ENCODE data around the gene KRTAP17-1. TPM values are rescaled to one million over a fixed set of nuclear protein-coding genes. Genes with fewer than 3 reads are reported as not detected.
"Not testable (repeated sequence)": the region's sequence is repeated elsewhere in the genome, so short reads cannot be mapped to it uniquely, and the experiment has no call there.

The KRTAP17-1 gene
- polyA plus RNA-seq, 1 donor from 2014 or later = not detected

DNA sequence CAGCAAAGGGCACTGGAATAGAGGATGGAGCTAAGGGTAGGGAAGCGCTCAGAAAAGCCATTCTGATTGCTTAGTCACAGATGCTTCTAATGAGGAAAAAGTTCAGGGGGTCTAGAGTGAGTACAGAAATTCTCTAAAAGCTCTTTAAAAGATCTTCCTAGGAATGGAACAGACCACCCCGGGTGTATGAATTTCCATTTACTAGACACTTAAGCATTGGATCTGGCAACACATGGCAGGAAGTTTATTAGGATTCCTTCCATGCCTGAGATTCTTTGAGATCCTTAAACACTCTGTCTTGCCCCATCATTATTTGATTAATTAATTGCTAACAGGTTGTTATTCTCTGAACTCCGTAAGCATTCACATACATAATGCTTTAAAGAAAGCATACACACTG lies 31.5 kb downstream of the KRTAP17-1 start:
- Histone ChIP-seq H3K79me2 (replicated peaks; ENCODE audit: insufficient read depth, low read length) (no peaks in the 10 kb centered on the region), H3F3A (ENCODE audit: insufficient read depth, low read length, poor library complexity, severe bottlenecking) (no peaks in the 10 kb centered on the region), H3K9me2 (ENCODE audit: insufficient read depth, low read length) (no peaks in the 10 kb centered on the region), H3K9me3 (ENCODE audit: low read length) (no peaks in the 10 kb centered on the region), H3K4me3 (ENCODE audit: low read length) (no peak overlapping the region), H2AFZ (ENCODE audit: low read depth, low read length) (no peak overlapping the region), H3K36me3 (ENCODE audit: insufficient read depth, low read length) (no peaks in the 10 kb centered on the region), H3K4me2 (ENCODE audit: low read length) (no peak overlapping the region), H4K20me1 (ENCODE audit: insufficient read depth) (no peaks in the 10 kb centered on the region), H3K27me3 (ENCODE audit: insufficient read depth, low read depth, low read length) (no peaks in the 10 kb centered on the region), H3K27ac (ENCODE audit: low read length) (no peak overlapping the region), H3K9ac (ENCODE audit: low read length) (no peak overlapping the region)
- TF ChIP-seq MXI1 (conservative IDR thresholded peaks at IDR 0.05; ENCODE audit: poor library complexity, severe bottlenecking) (no peak), POLR2AphosphoS5 (IDR thresholded peaks at IDR 0.05) (no peak), EP300 (conservative IDR thresholded peaks at IDR 0.05; ENCODE audit: poor library complexity, severe bottlenecking) (no peak), EZH2 (IDR thresholded peaks at IDR 0.05; ENCODE audit: borderline replicate concordance, insufficient read depth, low read length, poor library complexity, severe bottlenecking) (no peak), CTCF (IDR thresholded peaks at IDR 0.05; ENCODE audit: poor library complexity, severe bottlenecking) (no peak), TAF1 (IDR thresholded peaks at IDR 0.05; ENCODE audit: low read depth) (no peak), RAD21 (conservative IDR thresholded peaks at IDR 0.05) (no peak), REST (IDR thresholded peaks at IDR 0.05; ENCODE audit: borderline replicate concordance) (no peak), SMC3 (conservative IDR thresholded peaks at IDR 0.05; ENCODE audit: poor library complexity) (no peak)

DNA sequence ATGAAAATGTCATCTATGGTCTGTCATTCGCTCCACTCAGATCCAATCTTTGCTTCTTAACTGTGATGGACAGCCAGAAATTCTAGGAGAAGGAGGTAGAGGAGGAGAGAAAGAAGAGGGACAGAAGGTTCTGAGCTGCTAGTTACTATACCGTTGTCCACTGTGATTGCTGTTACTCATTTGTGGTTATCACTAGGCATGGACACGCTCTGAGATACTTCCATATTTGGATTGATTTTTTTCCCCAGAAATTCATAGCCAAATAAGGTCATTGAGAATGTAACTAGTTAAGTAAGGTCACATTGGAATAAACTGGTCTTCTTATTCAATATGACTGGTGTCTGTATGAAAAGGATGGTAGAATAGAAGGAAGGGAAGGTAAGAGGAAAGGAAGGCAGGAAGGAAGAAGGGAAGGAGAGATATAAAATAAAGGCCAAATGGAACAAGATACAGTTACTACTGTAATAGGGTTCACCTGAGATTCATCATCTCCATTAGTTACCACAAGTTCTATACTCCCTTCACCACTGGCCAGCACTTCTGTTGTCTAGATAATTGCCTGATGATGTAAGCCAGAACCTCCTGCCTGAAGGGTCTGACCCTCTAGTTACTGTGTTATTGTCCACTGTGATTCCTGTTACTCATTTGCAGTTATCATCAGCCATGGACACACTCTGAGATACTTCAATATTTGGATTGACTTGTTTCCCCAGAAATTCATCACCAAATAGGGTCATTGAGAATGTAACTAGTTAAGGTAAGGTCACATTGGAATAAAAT lies 37.1 kb downstream of the KRTAP17-1 start:
- no peaks in the 10 kb centered on the region for H3F3A ChIP-seq (ENCODE audit: insufficient read depth, low read length, poor library complexity, severe bottlenecking)

GRCh38 chr17:41275648-41276190 lies 39.8 kb downstream of the KRTAP17-1 start, which contains the start of gene KRTAP9-7:
Gene KRTAP9-7 (plus strand): TSS chr17:41275698. CDS start chr17:41275698, 0 bp downstream.
- H3K27ac ChIP-seq (ENCODE audit: low read length); H3K4me2 ChIP-seq (ENCODE audit: low read length); H3K9me3 ChIP-seq (ENCODE audit: low read length); H3K36me3 ChIP-seq (ENCODE audit: insufficient read depth, low read length); H3K79me2 ChIP-seq (replicated peaks; ENCODE audit: insufficient read depth, low read length); H3K9me2 ChIP-seq (ENCODE audit: insufficient read depth, low read length); H3K27me3 ChIP-seq (ENCODE audit: insufficient read depth, low read depth, low read length); H3F3A ChIP-seq (ENCODE audit: insufficient read depth, low read length, poor library complexity, severe bottlenecking); H3K4me3 ChIP-seq (ENCODE audit: low read length); H2AFZ ChIP-seq (ENCODE audit: low read depth, low read length); H3K9ac ChIP-seq (ENCODE audit: low read length); H4K20me1 ChIP-seq (ENCODE audit: insufficient read depth): not testable (repeated sequence)

More for the DNA sequence above, 37.1 kb downstream of the KRTAP17-1 start:
- H3K9me3 ChIP-seq (ENCODE audit: low read length) = no peaks in the 10 kb centered on the region
- H3K27ac ChIP-seq (ENCODE audit: low read length) = no peak overlapping the region
- no peak for TF ChIP-seq EP300 (conservative IDR thresholded peaks at IDR 0.05; ENCODE audit: poor library complexity, severe bottlenecking)
- no peak overlapping the region for H3K4me2 ChIP-seq (ENCODE audit: low read length)
- H4K20me1 ChIP-seq (ENCODE audit: insufficient read depth) = no peaks in the 10 kb centered on the region
- no peaks in the 10 kb centered on the region for H3K36me3 ChIP-seq (ENCODE audit: insufficient read depth, low read length)
- H3K9ac ChIP-seq (ENCODE audit: low read length) = no peak overlapping the region
- no peaks in the 10 kb centered on the region for H3K79me2 ChIP-seq (replicated peaks; ENCODE audit: insufficient read depth, low read length)
- H2AFZ ChIP-seq (ENCODE audit: low read depth, low read length) = no peak overlapping the region
- no peaks in the 10 kb centered on the region for H3K9me2 ChIP-seq (ENCODE audit: insufficient read depth, low read length)
- H3K27me3 ChIP-seq (ENCODE audit: insufficient read depth, low read depth, low read length) = no peaks in the 10 kb centered on the region
- H3K4me3 ChIP-seq (ENCODE audit: low read length) = no peak overlapping the region
